ENCODE measurements around the gene DRAP1. TPM values are rescaled to one million over a fixed set of nuclear protein-coding genes. Genes with fewer than 3 reads are reported as not detected.

Gene DRAP1
- total and polyA plus RNA-seq, 9 of the 15 experiments (the other 6 are each of a cell fraction or from before 2014, with no cell fraction given) = 9.6 to 200 (median 92.9) TPM

- TF ChIP-seq ZNF592 (IDR thresholded peaks at IDR 0.05) = peak; percentile 74
- 0 out of 2 replicates have a peak, but pooled peaks have one; percentile 34 for TF ChIP-seq NFIC (IDR thresholded peaks at IDR 0.05)
- TF ChIP-seq, protein P1, sequence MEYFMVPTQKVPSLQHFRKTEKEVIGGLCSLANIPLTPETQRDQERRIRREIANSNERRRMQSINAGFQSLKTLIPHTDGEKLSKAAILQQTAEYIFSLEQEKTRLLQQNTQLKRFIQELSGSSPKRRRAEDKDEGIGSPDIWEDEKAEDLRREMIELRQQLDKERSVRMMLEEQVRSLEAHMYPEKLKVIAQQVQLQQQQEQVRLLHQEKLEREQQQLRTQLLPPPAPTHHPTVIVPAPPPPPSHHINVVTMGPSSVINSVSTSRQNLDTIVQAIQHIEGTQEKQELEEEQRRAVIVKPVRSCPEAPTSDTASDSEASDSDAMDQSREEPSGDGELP (CRISPR knock-in tag; IDR thresholded peaks at IDR 0.05; ENCODE audit: borderline replicate concordance) = peak; percentile 47
- TF ChIP-seq MEF2D (tag; conservative IDR thresholded peaks at IDR 0.05; ENCODE audit: low read depth) = peak; percentile 47; the same call in 1 of the 2 replicates
- TF ChIP-seq FOXA3 (CRISPR knock-in tag; conservative IDR thresholded peaks at IDR 0.05 in 1 of 2, IDR thresholded peaks at IDR 0.05 in 1 of 2) = 0 out of 4 replicates have a peak, but pooled peaks of 1 of the 2 experiments have one; percentile 38
- TF ChIP-seq RB1 (IDR thresholded peaks at IDR 0.05; ENCODE audit: low read depth) = peak; percentile 95
- no peak for TF ChIP-seq ZNF347 (CRISPR knock-in tag; IDR thresholded peaks at IDR 0.05; ENCODE audit: low read depth)
- TF ChIP-seq REST (IDR thresholded peaks at IDR 0.05; ENCODE audit: borderline replicate concordance) = peak; percentile 87
- no peak for TF ChIP-seq REST (CRISPR knock-in tag; IDR thresholded peaks at IDR 0.05; ENCODE audit: low read depth)
- no peak for TF ChIP-seq TAF15 (IDR thresholded peaks at IDR 0.05; ENCODE audit: low read depth, low read length)
- TF ChIP-seq POLR2AphosphoS2 (IDR thresholded peaks at IDR 0.05; ENCODE audit: low read length) = no peak
- 0 out of 2 replicates have a peak, but pooled peaks have one; percentile 57 for TF ChIP-seq GABPB1 (CRISPR knock-in tag; IDR thresholded peaks at IDR 0.05)
Observed at GRCh38 chr11:65911682-65912568, 7.3 kb upstream of the DRAP1 start (continued).
